ENCODE data around the gene NONO. TPM values are rescaled to one million over a fixed set of nuclear protein-coding genes. Genes with fewer than 3 reads are reported as not detected.
A peak's percentile ranks its signal among the peaks of the same experiment; 100 is the strongest.
"Not testable (repeated sequence)": the region's sequence is repeated elsewhere in the genome, so short reads cannot be mapped to it uniquely, and the experiment has no call there.

NONO gene
- total and polyA plus RNA-seq, 2 experiments from 2014 or later = 164 to 298 TPM

DNA sequence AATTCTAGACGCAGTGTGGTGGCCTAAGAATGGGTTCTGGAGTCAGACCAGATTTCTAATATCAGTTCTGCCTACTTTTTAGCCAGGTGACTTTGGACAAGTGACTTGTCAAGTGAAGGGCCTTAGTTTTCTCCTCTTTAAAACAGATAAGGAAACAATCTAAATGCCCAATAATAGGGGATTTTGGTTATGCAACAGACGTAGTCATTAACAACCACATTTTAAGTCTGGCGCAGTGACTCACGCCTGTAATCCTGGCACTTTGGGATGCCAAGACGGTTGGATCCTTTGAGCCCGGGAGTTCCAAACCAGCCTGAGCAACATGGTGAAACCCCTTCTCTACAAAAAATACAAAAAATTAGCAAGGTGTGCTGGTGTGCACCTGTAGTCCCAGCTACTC is 27.4 kb upstream of the NONO start:
- Histone ChIP-seq H3K4me1 (ENCODE audit: insufficient read depth) (peaks cover 8% of the 10 kb centered on the region; the same call in 1 of the 2 replicates), H4K20me1 (ENCODE audit: insufficient read depth) (no peaks in the 10 kb centered on the region), H3K36me3 (ENCODE audit: low read depth) (no peaks in the 10 kb centered on the region), H3K9me2 (ENCODE audit: insufficient read depth) (no peaks in the 10 kb centered on the region), H2AFZ (peak overlapping the region; percentile 92; the same call in 1 of the 2 replicates), H3K9me3 (ENCODE audit: low read depth) (no peaks in the 10 kb centered on the region), H3K27ac (no peak overlapping the region), H3K4me3 (no peak overlapping the region), H3K4me2 (ENCODE audit: unreplicated experiment) (no peak overlapping the region), H3K79me2 (ENCODE audit: insufficient read depth) (peaks cover 7% of the 10 kb centered on the region), H3K9ac (no peak overlapping the region), H3K27me3 (replicated peaks; ENCODE audit: insufficient read depth) (no peaks in the 10 kb centered on the region), H3F3A (ENCODE audit: insufficient read depth) (no peaks in the 10 kb centered on the region)
- in situ Hi-C loops (cut with MboI) = no loop called here
- DNase-seq = no peak
- 94 to 95% methylated on average over 5 to 6 of the region's 6 CpGs for WGBS, 2 experiments (ENCODE audit: low coverage in 1 of 2, low lambda C conversion rate in 2 of 2, missing lambda C conversion rate in 2 of 2)
- TF ChIP-seq EZH2phosphoT487 (IDR thresholded peaks at IDR 0.05; ENCODE audit: insufficient read depth, low read depth) (no peak), EZH2 (IDR thresholded peaks at IDR 0.05; ENCODE audit: insufficient read depth, poor library complexity, severe bottlenecking) (no peak)

GRCh38 chrX:71256856-71257255 is 26.6 kb upstream of the NONO start:
- no peak overlapping the region for H2AFZ ChIP-seq
- WGBS, 2 experiments (ENCODE audit: low coverage in 1 of 2, low lambda C conversion rate in 2 of 2, missing lambda C conversion rate in 2 of 2) = 96 to 99% methylated on average over 4 of the region's 4 CpGs
- no peak overlapping the region for H3K27ac ChIP-seq
- H3K4me1 ChIP-seq (ENCODE audit: insufficient read depth) = peaks cover 8% of the 10 kb centered on the region; the same call in 1 of the 2 replicates
- in situ Hi-C loops (cut with MboI) = no loop called here
- H3K4me3 ChIP-seq = no peak overlapping the region
- H3K9me2 ChIP-seq (ENCODE audit: insufficient read depth) = no peaks in the 10 kb centered on the region
- no peaks in the 10 kb centered on the region for H3K36me3 ChIP-seq (ENCODE audit: low read depth)
- TF ChIP-seq EZH2phosphoT487 (IDR thresholded peaks at IDR 0.05; ENCODE audit: insufficient read depth, low read depth) (no peak), EZH2 (IDR thresholded peaks at IDR 0.05; ENCODE audit: insufficient read depth, poor library complexity, severe bottlenecking) (no peak)
- H3K9me3 ChIP-seq (ENCODE audit: low read depth) = no peaks in the 10 kb centered on the region
- no peaks in the 10 kb centered on the region for H3K27me3 ChIP-seq (replicated peaks; ENCODE audit: insufficient read depth)
- H3K9ac ChIP-seq = no peak overlapping the region
- H3K4me2 ChIP-seq (ENCODE audit: unreplicated experiment) = no peak overlapping the region
- H3K79me2 ChIP-seq (ENCODE audit: insufficient read depth) = peaks cover 7% of the 10 kb centered on the region
- no peak for DNase-seq
- H3F3A ChIP-seq (ENCODE audit: insufficient read depth) = no peaks in the 10 kb centered on the region
- no peaks in the 10 kb centered on the region for H4K20me1 ChIP-seq (ENCODE audit: insufficient read depth)

GRCh38 chrX:71268624-71269023 is 14.8 kb upstream of the NONO start:
- H3K27me3 ChIP-seq (replicated peaks; ENCODE audit: insufficient read depth); in situ Hi-C loops (cut with MboI); H3K4me3 ChIP-seq; H3K36me3 ChIP-seq (ENCODE audit: low read depth); DNase-seq; H2AFZ ChIP-seq; H4K20me1 ChIP-seq (ENCODE audit: insufficient read depth); H3K4me2 ChIP-seq (ENCODE audit: unreplicated experiment); H3K9ac ChIP-seq; H3K79me2 ChIP-seq (ENCODE audit: insufficient read depth); H3K9me2 ChIP-seq (ENCODE audit: insufficient read depth); H3K27ac ChIP-seq; H3K4me1 ChIP-seq (ENCODE audit: insufficient read depth); H3K9me3 ChIP-seq (ENCODE audit: low read depth); H3F3A ChIP-seq (ENCODE audit: insufficient read depth): not testable (repeated sequence)

- Histone ChIP-seq H3K4me1 (ENCODE audit: insufficient read depth) (no peaks in the 10 kb centered on the region), H3K27ac (no peak overlapping the region), H3K36me3 (ENCODE audit: low read depth) (no peaks in the 10 kb centered on the region), H2AFZ (no peak overlapping the region), H3K9me2 (ENCODE audit: insufficient read depth) (no peaks in the 10 kb centered on the region), H3K27me3 (replicated peaks; ENCODE audit: insufficient read depth) (no peaks in the 10 kb centered on the region), H3F3A (ENCODE audit: insufficient read depth) (no peaks in the 10 kb centered on the region), H3K4me2 (ENCODE audit: unreplicated experiment) (no peak overlapping the region), H3K9ac (no peak overlapping the region), H3K4me3 (no peak overlapping the region), H3K79me2 (ENCODE audit: insufficient read depth) (no peaks in the 10 kb centered on the region), H3K9me3 (ENCODE audit: low read depth) (no peaks in the 10 kb centered on the region), H4K20me1 (ENCODE audit: insufficient read depth) (no peaks in the 10 kb centered on the region)
- WGBS, 2 experiments (ENCODE audit: low coverage in 1 of 2, low lambda C conversion rate in 2 of 2, missing lambda C conversion rate in 2 of 2) = 65 to 66% methylated on average over 11 to 19 of the region's 19 CpGs
- in situ Hi-C loops (cut with MboI) = no loop called here
- TF ChIP-seq EZH2phosphoT487 (IDR thresholded peaks at IDR 0.05; ENCODE audit: insufficient read depth, low read depth) = no peak
- TF ChIP-seq EZH2 (IDR thresholded peaks at IDR 0.05; ENCODE audit: insufficient read depth, poor library complexity, severe bottlenecking) = no peak
- no peak for DNase-seq
Measured at GRCh38 chrX:71269801-71270395, 13.5 kb upstream of the NONO start.

DNA sequence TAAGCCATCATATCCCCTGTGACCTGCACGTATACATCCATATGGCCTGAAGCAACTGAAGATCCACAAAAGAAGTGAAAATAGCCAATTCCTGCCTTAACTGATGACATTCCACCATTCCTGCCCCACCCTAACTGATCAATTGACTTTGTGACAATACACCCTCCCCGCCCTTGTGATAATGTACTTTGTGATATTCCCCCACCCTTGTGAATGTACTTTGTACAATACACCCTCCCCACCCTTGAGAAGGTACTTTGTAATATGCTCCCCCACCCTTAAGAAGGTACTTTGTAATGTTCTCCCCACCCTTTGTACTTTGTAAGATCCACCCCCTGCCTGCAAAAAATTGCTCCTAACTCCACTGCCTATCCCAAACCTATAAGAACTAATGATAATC is 11.1 kb upstream of the NONO start:
- in situ Hi-C loops (cut with MboI); H3K36me3 ChIP-seq (ENCODE audit: low read depth); H3K4me3 ChIP-seq; H3K79me2 ChIP-seq (ENCODE audit: insufficient read depth); H3K4me1 ChIP-seq (ENCODE audit: insufficient read depth); H3F3A ChIP-seq (ENCODE audit: insufficient read depth); H3K27me3 ChIP-seq (replicated peaks; ENCODE audit: insufficient read depth); H3K9me2 ChIP-seq (ENCODE audit: insufficient read depth); H3K27ac ChIP-seq; H4K20me1 ChIP-seq (ENCODE audit: insufficient read depth); H3K9ac ChIP-seq; H3K4me2 ChIP-seq (ENCODE audit: unreplicated experiment); H2AFZ ChIP-seq; DNase-seq; H3K9me3 ChIP-seq (ENCODE audit: low read depth): not testable (repeated sequence)
- 47 to 54% methylated on average over 2 of the region's 2 CpGs for WGBS, 2 experiments (ENCODE audit: low coverage in 1 of 2, low lambda C conversion rate in 2 of 2, missing lambda C conversion rate in 2 of 2)

GRCh38 chrX:71281300-71281699 is 2.1 kb upstream of the NONO start:
- H3K36me3 ChIP-seq (ENCODE audit: low read depth); H3K4me2 ChIP-seq (ENCODE audit: unreplicated experiment); DNase-seq; H3K27me3 ChIP-seq (replicated peaks; ENCODE audit: insufficient read depth); in situ Hi-C loops (cut with MboI); H2AFZ ChIP-seq; H3K9me3 ChIP-seq (ENCODE audit: low read depth); H3F3A ChIP-seq (ENCODE audit: insufficient read depth); H3K9ac ChIP-seq; H3K9me2 ChIP-seq (ENCODE audit: insufficient read depth); H3K4me3 ChIP-seq; H3K4me1 ChIP-seq (ENCODE audit: insufficient read depth); H3K27ac ChIP-seq; H4K20me1 ChIP-seq (ENCODE audit: insufficient read depth): not testable (repeated sequence)
- peaks cover 27% of the 10 kb centered on the region for H3K79me2 ChIP-seq (ENCODE audit: insufficient read depth)
- WGBS, 2 experiments (ENCODE audit: low coverage in 1 of 2, low lambda C conversion rate in 2 of 2, missing lambda C conversion rate in 2 of 2) = 92 to 96% methylated on average over 4 to 11 of the region's 11 CpGs
